ENCODE results near the gene GABBR2.
"Not testable (repeated sequence)": the region's sequence is repeated elsewhere in the genome, so short reads cannot be mapped to it uniquely, and the experiment has no call there.

The GABBR2 gene

GRCh38 chr9:98479967-98480847 lies 228.5 kb downstream of the GABBR2 start:
- DNase-seq (ENCODE audit: low spot score): no peak

- DNase-seq (ENCODE audit: low spot score): no peak
Measured at GRCh38 chr9:98479449-98479848, 229.3 kb downstream of the GABBR2 start.

GRCh38 chr9:98477884-98478283 lies 230.9 kb downstream of the GABBR2 start:
- DNase-seq (ENCODE audit: low spot score): peak; percentile 94

- DNase-seq (ENCODE audit: low spot score): no peak
Measured at GRCh38 chr9:98472216-98472615, 236.5 kb downstream of the GABBR2 start.

- no peak for DNase-seq (ENCODE audit: low spot score)
Measured at GRCh38 chr9:98471185-98471584, 237.6 kb downstream of the GABBR2 start.

- peak; percentile 38 for DNase-seq (ENCODE audit: low spot score)
Measured at GRCh38 chr9:98468567-98469239, 240.0 kb downstream of the GABBR2 start.

GRCh38 chr9:98465799-98466198 lies 242.9 kb downstream of the GABBR2 start:
- no peak for DNase-seq (ENCODE audit: low spot score)

GRCh38 chr9:98464156-98464690 lies 244.5 kb downstream of the GABBR2 start:
- DNase-seq (ENCODE audit: low spot score): not testable (repeated sequence)

GRCh38 chr9:98462310-98462709 lies 246.4 kb downstream of the GABBR2 start:
- no peak for DNase-seq (ENCODE audit: low spot score)

GRCh38 chr9:98460704-98461103 lies 248.0 kb downstream of the GABBR2 start:
- DNase-seq (ENCODE audit: low spot score): no peak

- no peak for DNase-seq (ENCODE audit: low spot score)
Measured at GRCh38 chr9:98457726-98458370, 250.9 kb downstream of the GABBR2 start.

- DNase-seq (ENCODE audit: low spot score): peak; percentile 81
Measured at GRCh38 chr9:98456156-98456613, 252.6 kb downstream of the GABBR2 start.

GRCh38 chr9:98455256-98456155 lies 253.2 kb downstream of the GABBR2 start:
- no peak for DNase-seq (ENCODE audit: low spot score)

GRCh38 chr9:98453589-98454311 lies 255.0 kb downstream of the GABBR2 start:
- DNase-seq (ENCODE audit: low spot score): no peak

- no peak for DNase-seq (ENCODE audit: low spot score)
Measured at GRCh38 chr9:98451576-98451975, 257.2 kb downstream of the GABBR2 start.

- DNase-seq (ENCODE audit: low spot score): no peak
Measured at GRCh38 chr9:98450496-98450895, 258.2 kb downstream of the GABBR2 start.

- DNase-seq (ENCODE audit: low spot score): no peak
Measured at GRCh38 chr9:98449871-98450270, 258.9 kb downstream of the GABBR2 start.

- no peak for DNase-seq (ENCODE audit: low spot score)
Measured at GRCh38 chr9:98445576-98445975, 263.2 kb downstream of the GABBR2 start.

- no peak for DNase-seq (ENCODE audit: low spot score)
Measured at GRCh38 chr9:98444601-98445000, 264.1 kb downstream of the GABBR2 start.

- no peak for DNase-seq (ENCODE audit: low spot score)
Measured at GRCh38 chr9:98442541-98442940, 266.2 kb downstream of the GABBR2 start.

- DNase-seq (ENCODE audit: low spot score): no peak
Measured at GRCh38 chr9:98442114-98442513, 266.6 kb downstream of the GABBR2 start.

All from cerebellar cortex (tissue), 1 donor.